Chondrocyte (in vitro differentiated cells): ENCODE data around the gene TLE4. TPM values are rescaled to one million over a fixed set of nuclear protein-coding genes. Genes with fewer than 3 reads are reported as not detected.

Experiments
- DNase-seq: peaks from one replicate; pipeline ENCODE4 v3.0.0; 2021; ENCODE audit warnings: mixed read lengths, low spot score
- H3K27ac Mint-ChIP-seq: one replicate; pipeline ENCODE4 v1.8.0; 2021; ENCODE audit warnings: mild to moderate bottlenecking, moderate library complexity, mixed read lengths; ENCODE audit not compliant: unreplicated experiment
- H3K27me3 Mint-ChIP-seq: 2 replicates; pipeline ENCODE4 v1.8.0; 2021; ENCODE audit warnings: low read depth, mixed read lengths
- H3K36me3 Mint-ChIP-seq: 2 replicates; pipeline ENCODE4 v1.8.0; 2021; ENCODE audit warnings: low read depth, mixed read lengths
- H3K4me1 Mint-ChIP-seq: 2 replicates; pipeline ENCODE4 v1.8.0; 2021; ENCODE audit warnings: low read depth, mild to moderate bottlenecking, mixed read lengths
- H3K4me3 Mint-ChIP-seq: one replicate; pipeline ENCODE4 v1.8.0; 2021; ENCODE audit warnings: mild to moderate bottlenecking, moderate library complexity, mixed read lengths; ENCODE audit not compliant: unreplicated experiment
- H3K9me3 Mint-ChIP-seq: 2 replicates; pipeline ENCODE4 v1.8.0; 2021; ENCODE audit warnings: low read depth, mixed read lengths
- CTCF ChIP-seq: fragments of 200-600 bp; sonication (generic); IDR thresholded peaks from 2 replicates; pipeline ENCODE4 v1.5.0; 2021; ENCODE audit warnings: antibody characterized with exemption, mild to moderate bottlenecking, moderate library complexity
- total RNA-seq: library from RNA; stranded (reverse); gene quantifications from 3 replicates; pipeline ENCODE4 v1.2.1, GENCODE V29; 2021

The TLE4 gene
- total RNA-seq, 1 donor from 2014 or later, result 66.0 TPM

- Mint-ChIP-seq H3K9me3 (no peaks in the 10 kb centered on the region), H3K27ac (no peak overlapping the region), H3K4me1 (peaks cover 27% of the 10 kb centered on the region), H3K36me3 (peaks cover 4% of the 10 kb centered on the region), H3K4me3 (no peak overlapping the region), H3K27me3 (no peaks in the 10 kb centered on the region)
- no peak for DNase-seq
- no peak for TF ChIP-seq CTCF
These were observed 60.3 kb downstream of the TLE4 start for GRCh38 chr9:79632060-79632459.

- Mint-ChIP-seq H3K27ac (no peak overlapping the region), H3K4me1 (peaks cover 31% of the 10 kb centered on the region), H3K36me3 (peaks cover 5% of the 10 kb centered on the region), H3K27me3 (no peaks in the 10 kb centered on the region), H3K9me3 (no peaks in the 10 kb centered on the region), H3K4me3 (no peak overlapping the region)
- DNase-seq, result no peak
- no peak for TF ChIP-seq CTCF
These were observed 60.9 kb downstream of the TLE4 start for GRCh38 chr9:79632705-79633104.

- H3K4me3 Mint-ChIP-seq, result no peak overlapping the region
- no peak for TF ChIP-seq CTCF
- H3K36me3 Mint-ChIP-seq, result peaks cover 5% of the 10 kb centered on the region
- no peaks in the 10 kb centered on the region for H3K27me3 Mint-ChIP-seq
- peaks cover 30% of the 10 kb centered on the region for H3K4me1 Mint-ChIP-seq
- no peak for DNase-seq
- no peaks in the 10 kb centered on the region for H3K9me3 Mint-ChIP-seq
- H3K27ac Mint-ChIP-seq, result no peak overlapping the region
These were observed 61.8 kb downstream of the TLE4 start for GRCh38 chr9:79633558-79633957.

- Mint-ChIP-seq H3K9me3 (no peaks in the 10 kb centered on the region), H3K4me3 (no peak overlapping the region), H3K27me3 (no peaks in the 10 kb centered on the region), H3K27ac (no peak overlapping the region), H3K36me3 (peaks cover 7% of the 10 kb centered on the region), H3K4me1 (peaks cover 9% of the 10 kb centered on the region)
- no peak for TF ChIP-seq CTCF
- DNase-seq, result no peak
These were observed 65.6 kb downstream of the TLE4 start for GRCh38 chr9:79637177-79637925.

- peaks cover 9% of the 10 kb centered on the region for H3K4me1 Mint-ChIP-seq
- no peak for DNase-seq
- no peak overlapping the region for H3K4me3 Mint-ChIP-seq
- H3K27ac Mint-ChIP-seq, result no peak overlapping the region
- H3K9me3 Mint-ChIP-seq, result no peaks in the 10 kb centered on the region
- no peaks in the 10 kb centered on the region for H3K27me3 Mint-ChIP-seq
- TF ChIP-seq CTCF, result no peak
- peaks cover 7% of the 10 kb centered on the region for H3K36me3 Mint-ChIP-seq
These were observed 67.0 kb downstream of the TLE4 start for GRCh38 chr9:79638806-79639205.
